Measurements from ENCODE around the gene MPP2. TPM values are rescaled to one million over a fixed set of nuclear protein-coding genes. Genes with fewer than 3 reads are reported as not detected.

MPP2 gene
- total RNA-seq, 2 donors from 2014 or later = 1.6 to 2.6 TPM

DNA sequence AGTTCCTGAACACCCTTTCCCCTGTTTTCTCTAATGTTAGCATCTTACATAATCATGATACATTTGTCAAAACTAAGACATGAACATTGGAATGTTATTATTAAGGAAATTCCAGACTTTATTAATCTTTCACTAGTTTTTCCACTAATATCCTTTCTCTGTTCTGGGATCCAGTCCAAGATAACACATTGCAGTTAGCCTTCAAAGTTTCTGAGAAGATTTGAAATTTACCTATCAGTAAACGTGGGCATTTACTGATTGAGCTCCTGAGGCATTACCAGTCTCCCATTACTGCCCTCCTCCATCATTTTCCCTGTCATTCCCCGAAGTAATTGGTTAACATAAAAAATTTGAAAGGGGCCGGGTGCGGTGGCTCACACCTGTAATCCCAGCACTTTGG, 66.1 kb downstream of the MPP2 start:
- DNase-seq (no peak), ATAC-seq (peak; percentile 45)
- Histone ChIP-seq H3K36me3 (replicated peaks in 1 of 2; ENCODE audit: insufficient read depth in 1 of 2, low read depth in 2 of 2) (no peaks in the 10 kb centered on the region), H3K27me3 (no peaks in the 10 kb centered on the region), H3K4me3 (no peak overlapping the region), H3K9me3 (no peaks in the 10 kb centered on the region), H3K4me1 (peaks cover 27% of the 10 kb centered on the region), H3K27ac (peak overlapping the region in 3 of 4 donors; percentile 59 to 68 (median 67))
- 19 to 29% methylated on average over 4 of the region's 4 CpGs for WGBS, 2 donors
- TF ChIP-seq POLR2A (IDR thresholded peaks at IDR 0.05) = no peak
- TF ChIP-seq, protein P1, sequence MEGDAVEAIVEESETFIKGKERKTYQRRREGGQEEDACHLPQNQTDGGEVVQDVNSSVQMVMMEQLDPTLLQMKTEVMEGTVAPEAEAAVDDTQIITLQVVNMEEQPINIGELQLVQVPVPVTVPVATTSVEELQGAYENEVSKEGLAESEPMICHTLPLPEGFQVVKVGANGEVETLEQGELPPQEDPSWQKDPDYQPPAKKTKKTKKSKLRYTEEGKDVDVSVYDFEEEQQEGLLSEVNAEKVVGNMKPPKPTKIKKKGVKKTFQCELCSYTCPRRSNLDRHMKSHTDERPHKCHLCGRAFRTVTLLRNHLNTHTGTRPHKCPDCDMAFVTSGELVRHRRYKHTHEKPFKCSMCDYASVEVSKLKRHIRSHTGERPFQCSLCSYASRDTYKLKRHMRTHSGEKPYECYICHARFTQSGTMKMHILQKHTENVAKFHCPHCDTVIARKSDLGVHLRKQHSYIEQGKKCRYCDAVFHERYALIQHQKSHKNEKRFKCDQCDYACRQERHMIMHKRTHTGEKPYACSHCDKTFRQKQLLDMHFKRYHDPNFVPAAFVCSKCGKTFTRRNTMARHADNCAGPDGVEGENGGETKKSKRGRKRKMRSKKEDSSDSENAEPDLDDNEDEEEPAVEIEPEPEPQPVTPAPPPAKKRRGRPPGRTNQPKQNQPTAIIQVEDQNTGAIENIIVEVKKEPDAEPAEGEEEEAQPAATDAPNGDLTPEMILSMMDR (IDR thresholded peaks at IDR 0.05) = no peak
- intact Hi-C loops (cut with DNase I) = no loop called here

DNA sequence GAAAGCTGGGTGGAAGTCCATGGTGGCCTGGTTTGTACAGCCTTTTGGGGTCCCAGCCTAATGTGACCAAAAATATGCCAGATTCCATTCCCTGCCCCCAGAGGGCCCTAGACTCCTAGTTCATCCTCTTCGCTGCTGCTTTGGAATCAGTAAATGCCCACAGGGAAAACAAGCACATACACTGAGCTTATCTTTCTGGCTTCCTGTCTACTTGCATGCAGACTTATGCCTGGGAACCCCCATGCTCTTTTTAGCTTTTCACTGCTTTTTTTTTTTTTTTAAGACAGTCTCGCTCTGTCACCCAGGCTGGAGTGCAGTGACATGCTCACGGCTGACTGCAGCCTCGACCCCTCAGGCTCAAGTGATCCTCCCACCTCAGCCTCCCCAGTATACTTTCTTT, 66.5 kb downstream of the MPP2 start:
- Histone ChIP-seq H3K36me3 (replicated peaks in 1 of 2; ENCODE audit: insufficient read depth in 1 of 2, low read depth in 2 of 2) (no peaks in the 10 kb centered on the region), H3K27me3 (no peaks in the 10 kb centered on the region), H3K9me3 (no peaks in the 10 kb centered on the region), H3K27ac (peak overlapping the region in 3 of 4 donors; percentile 59 to 68 (median 67)), H3K4me3 (no peak overlapping the region), H3K4me1 (peaks cover 23% of the 10 kb centered on the region)
- peak in 1 of 4 donors; percentile 10 for DNase-seq
- 52% methylated on average over 4 of the region's 4 CpGs for WGBS, 2 donors
- peak; percentile 45 for ATAC-seq
- intact Hi-C loops (cut with DNase I) = no loop called here
- TF ChIP-seq, protein P1 (IDR thresholded peaks at IDR 0.05) = peak in 2 of 7 experiments; percentile 13 to 22
- TF ChIP-seq POLR2A (IDR thresholded peaks at IDR 0.05) = no peak

DNA sequence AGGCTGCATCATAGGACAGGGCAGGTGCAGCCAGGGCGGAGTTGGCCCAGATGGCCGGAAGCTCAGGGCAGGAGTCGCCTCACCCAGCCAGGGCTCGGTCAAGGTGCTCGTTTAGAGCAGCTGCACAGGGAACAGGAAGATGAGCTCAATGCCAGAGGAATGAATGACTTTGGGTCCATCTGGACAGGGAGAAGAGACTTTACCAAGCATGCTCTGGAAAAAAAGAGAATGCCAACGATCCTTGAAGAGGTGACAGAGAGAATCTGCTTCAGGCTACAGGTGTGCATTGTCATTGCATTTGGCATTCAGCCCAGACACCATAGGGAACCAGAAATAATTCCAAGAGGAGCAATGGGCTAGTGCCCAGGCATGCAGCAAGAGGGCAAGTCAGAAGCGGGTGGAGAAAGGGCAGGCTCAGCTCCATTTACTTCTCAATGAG, 67.6 kb downstream of the MPP2 start:
- Histone ChIP-seq H3K36me3 (replicated peaks in 1 of 2; ENCODE audit: insufficient read depth in 1 of 2, low read depth in 2 of 2) (no peaks in the 10 kb centered on the region), H3K27me3 (no peaks in the 10 kb centered on the region), H3K9me3 (no peaks in the 10 kb centered on the region), H3K4me1 (peaks cover 14% of the 10 kb centered on the region), H3K4me3 (no peak overlapping the region), H3K27ac (peak overlapping the region; percentile 1 to 68 (median 63))
- 11 to 12% methylated on average over 7 of the region's 7 CpGs for WGBS, 2 donors
- DNase-seq = peak; percentile 70 to 82 (median 76)
- peak in 1 of 3 donors; percentile 24 for TF ChIP-seq POLR2A (IDR thresholded peaks at IDR 0.05)
- TF ChIP-seq, protein P1 (IDR thresholded peaks at IDR 0.05) = no peak
- ATAC-seq = peak; percentile 78
- intact Hi-C loops (cut with DNase I) = no loop called here

GRCh38 chr17:43834106-43834505, 73.2 kb downstream of the MPP2 start:
- intact Hi-C loops (cut with DNase I) = no loop called here
- ATAC-seq = peak; percentile 16

More at GRCh38 chr17:43834106-43834505, 73.2 kb downstream of the MPP2 start:
- Histone ChIP-seq H3K9me3 (no peaks in the 10 kb centered on the region), H3K27ac (peak overlapping the region; percentile 59 to 79 (median 68)), H3K4me3 (no peak overlapping the region), H3K27me3 (no peaks in the 10 kb centered on the region), H3K4me1 (peaks cover 26% of the 10 kb centered on the region), H3K36me3 (replicated peaks in 1 of 2; ENCODE audit: insufficient read depth in 1 of 2, low read depth in 2 of 2) (no peaks in the 10 kb centered on the region)
- 34 to 40% methylated on average over 2 of the region's 2 CpGs for WGBS, 2 donors
- TF ChIP-seq, protein P1 (IDR thresholded peaks at IDR 0.05) = no peak
- TF ChIP-seq POLR2A (IDR thresholded peaks at IDR 0.05) = no peak
- peak; percentile 27 to 68 (median 44) for DNase-seq

Measured in body of pancreas (tissue), 4 donors.